Measurements from ENCODE around the gene NR2C1. TPM values are rescaled to one million over a fixed set of nuclear protein-coding genes. Genes with fewer than 3 reads are reported as not detected.

Gene NR2C1
- total RNA-seq, 2 donors from 2014 or later: 26.4 to 34.6 TPM

- Histone ChIP-seq H3K36me3 (peaks cover under 1% of the 10 kb centered on the region), H3K27ac (no peak overlapping the region), H3K9me3 (no peaks in the 10 kb centered on the region), H3K4me3 (no peak overlapping the region), H3K27me3 (no peaks in the 10 kb centered on the region), H3K4me1 (peaks cover 0 to 25% of the 10 kb centered on the region in 2 donors)
- DNase-seq (ENCODE audit: low spot score): no peak
- no peak for TF ChIP-seq CTCF (IDR thresholded peaks at IDR 0.05)
These were observed 42.9 kb upstream of the NR2C1 start for GRCh38 chr12:95116341-95116740.

- Histone ChIP-seq H3K4me1 (peaks cover 0 to 25% of the 10 kb centered on the region in 2 donors), H3K27ac (no peak overlapping the region), H3K36me3 (peaks cover 4% of the 10 kb centered on the region), H3K27me3 (no peaks in the 10 kb centered on the region), H3K9me3 (no peaks in the 10 kb centered on the region), H3K4me3 (no peak overlapping the region)
- no peak for TF ChIP-seq CTCF (IDR thresholded peaks at IDR 0.05)
- DNase-seq (ENCODE audit: low spot score): no peak
These were observed 42.2 kb upstream of the NR2C1 start for GRCh38 chr12:95115641-95116040.

GRCh38 chr12:95114766-95115405 is 41.5 kb upstream of the NR2C1 start:
- H3K27ac ChIP-seq: no peak overlapping the region
- H3K4me3 ChIP-seq: no peak overlapping the region
- no peak for TF ChIP-seq CTCF (IDR thresholded peaks at IDR 0.05)
- no peaks in the 10 kb centered on the region for H3K9me3 ChIP-seq
- H3K27me3 ChIP-seq: no peaks in the 10 kb centered on the region
- peaks cover 0 to 25% of the 10 kb centered on the region in 2 donors for H3K4me1 ChIP-seq
- peaks cover 4% of the 10 kb centered on the region for H3K36me3 ChIP-seq
- DNase-seq (ENCODE audit: low spot score): no peak

GRCh38 chr12:95107362-95107761 is 33.9 kb upstream of the NR2C1 start:
- no peak for TF ChIP-seq CTCF (IDR thresholded peaks at IDR 0.05)
- Histone ChIP-seq H3K36me3 (peaks cover 18% of the 10 kb centered on the region), H3K4me1 (no peaks in the 10 kb centered on the region), H3K27me3 (no peaks in the 10 kb centered on the region), H3K4me3 (no peak overlapping the region), H3K9me3 (no peaks in the 10 kb centered on the region), H3K27ac (no peak overlapping the region)
- no peak for DNase-seq (ENCODE audit: low spot score)

- no peak for DNase-seq (ENCODE audit: low spot score)
- H3K27me3 ChIP-seq: no peaks in the 10 kb centered on the region
- TF ChIP-seq CTCF (IDR thresholded peaks at IDR 0.05): no peak
- peaks cover 0 to 2% of the 10 kb centered on the region in 2 donors for H3K4me1 ChIP-seq
- no peaks in the 10 kb centered on the region for H3K9me3 ChIP-seq
- H3K36me3 ChIP-seq: peaks cover 14% of the 10 kb centered on the region
- no peak overlapping the region for H3K27ac ChIP-seq
- H3K4me3 ChIP-seq: no peak overlapping the region
These were observed 32.1 kb upstream of the NR2C1 start for GRCh38 chr12:95105540-95105939.

- peaks cover 0 to 7% of the 10 kb centered on the region in 2 donors for H3K4me1 ChIP-seq
- H3K9me3 ChIP-seq: no peaks in the 10 kb centered on the region
- H3K36me3 ChIP-seq: peaks cover 14% of the 10 kb centered on the region
- no peak for TF ChIP-seq CTCF (IDR thresholded peaks at IDR 0.05)
- no peak for DNase-seq (ENCODE audit: low spot score)
- H3K27me3 ChIP-seq: no peaks in the 10 kb centered on the region
- no peak overlapping the region for H3K27ac ChIP-seq
- no peak overlapping the region for H3K4me3 ChIP-seq
These were observed 31.6 kb upstream of the NR2C1 start for GRCh38 chr12:95104919-95105452.
